22Rv1 (cell line): Measurements from ENCODE around the gene PRR12.

Experiments used
- H3K27ac ChIP-seq: fragments of 450-650 bp; 2 replicates; pipeline ENCODE4 v1.5.1; 2017
- CTCF ChIP-seq: fragments of 450-650 bp; IDR thresholded peaks from 2 replicates; pipeline ENCODE4 v1.5.1; 2017; ENCODE audit warnings: mild to moderate bottlenecking
- ZFX ChIP-seq: fragments of 450-650 bp; IDR thresholded peaks from 2 replicates; pipeline ENCODE4 v1.6.1; 2017; ENCODE audit warnings: antibody characterized with exemption, borderline replicate concordance

PRR12 gene

GRCh38 chr19:49642492-49643035 is 51.6 kb downstream of the PRR12 start:
- no peak for TF ChIP-seq ZFX
- TF ChIP-seq CTCF: no peak
- peak overlapping the region; percentile 83 for H3K27ac ChIP-seq

- TF ChIP-seq ZFX (no peak), CTCF (no peak)
- peak overlapping the region; percentile 83 for H3K27ac ChIP-seq
Observed at GRCh38 chr19:49643466-49643865, 52.5 kb downstream of the PRR12 start.

GRCh38 chr19:49645592-49645991 is 54.6 kb downstream of the PRR12 start:
- TF ChIP-seq CTCF (no peak), ZFX (no peak)
- H3K27ac ChIP-seq: no peak overlapping the region

- H3K27ac ChIP-seq: no peak overlapping the region
- TF ChIP-seq CTCF: no peak
- no peak for TF ChIP-seq ZFX
Observed at GRCh38 chr19:49645995-49646394, 55.0 kb downstream of the PRR12 start.

- H3K27ac ChIP-seq: no peak overlapping the region
- TF ChIP-seq ZFX: no peak
- no peak for TF ChIP-seq CTCF
Observed at GRCh38 chr19:49646586-49646985, 55.6 kb downstream of the PRR12 start.

GRCh38 chr19:49651029-49651819 is 60.2 kb downstream of the PRR12 start:
- no peak for TF ChIP-seq CTCF
- TF ChIP-seq ZFX: no peak
- H3K27ac ChIP-seq: no peak overlapping the region

GRCh38 chr19:49651820-49652550 is 61.0 kb downstream of the PRR12 start:
- TF ChIP-seq ZFX: no peak
- no peak for TF ChIP-seq CTCF
- no peak overlapping the region for H3K27ac ChIP-seq
